H9 (cell line): ENCODE results near the gene A1BG. TPM values are rescaled to one million over a fixed set of nuclear protein-coding genes. Genes with fewer than 3 reads are reported as not detected.
A peak's percentile ranks its signal among the peaks of the same experiment; 100 is the strongest.
"Not testable (repeated sequence)": the region's sequence is repeated elsewhere in the genome, so short reads cannot be mapped to it uniquely, and the experiment has no call there.

Source experiments
- DNase-seq: peaks from one replicate; pipeline ENCODE4 v3.0.0-alpha.2; 2017
- H2AFZ ChIP-seq: one replicate; pipeline ENCODE4 v1.6.1; 2013; ENCODE audit warnings: mild to moderate bottlenecking, low read length, control low read depth, moderate library complexity
- H2AK5ac ChIP-seq: 2 replicates; pipeline ENCODE4 v1.6.1; 2013; ENCODE audit warnings: low read length, control low read depth, mixed read lengths; ENCODE audit not compliant: insufficient read length
- H2BK120ac ChIP-seq: one replicate; pipeline ENCODE4 v1.6.1; 2013; ENCODE audit warnings: low read depth, mild to moderate bottlenecking, low read length, control low read depth, inconsistent platforms; ENCODE audit not compliant: poor library complexity, severe bottlenecking
- H2BK12ac ChIP-seq: 2 replicates; pipeline ENCODE4 v1.6.1; 2013; ENCODE audit warnings: low read length, control low read depth, mixed read lengths, low read depth; ENCODE audit not compliant: insufficient read length
- H2BK15ac ChIP-seq: 2 replicates; pipeline ENCODE4 v1.6.1; 2013; ENCODE audit warnings: low read depth, low read length, control low read depth
- H2BK20ac ChIP-seq: one replicate; pipeline ENCODE4 v1.6.1; 2013; ENCODE audit warnings: low read depth, mild to moderate bottlenecking, low read length, control low read depth, inconsistent platforms; ENCODE audit not compliant: poor library complexity, severe bottlenecking
- H2BK5ac ChIP-seq: 2 replicates; pipeline ENCODE4 v1.6.1; 2013; ENCODE audit warnings: low read length, control low read depth, mixed read lengths; ENCODE audit not compliant: insufficient read length
- H3K14ac ChIP-seq: 2 replicates; pipeline ENCODE4 v1.6.1; 2013; ENCODE audit warnings: low read length, control low read depth; ENCODE audit not compliant: insufficient read depth
- H3K18ac ChIP-seq: 2 replicates; pipeline ENCODE4 v1.6.1; 2013; ENCODE audit warnings: low read depth, mild to moderate bottlenecking, mixed read lengths, low read length, control low read depth; ENCODE audit not compliant: insufficient read length
- H3K23ac ChIP-seq: 2 replicates; pipeline ENCODE4 v1.6.1; 2013; ENCODE audit warnings: low read length, control low read depth, mixed read lengths, low read depth; ENCODE audit not compliant: insufficient read length
- H3K23me2 ChIP-seq: 2 replicates; pipeline ENCODE4 v1.6.1; 2013; ENCODE audit warnings: low read depth, mild to moderate bottlenecking, mixed read lengths, low read length, control low read depth; ENCODE audit not compliant: insufficient read length, poor library complexity, severe bottlenecking
- H3K27ac ChIP-seq: 2 replicates; pipeline ENCODE4 v1.5.1; 2013; ENCODE audit warnings: low read length, control low read depth, mixed read lengths, low read depth; ENCODE audit not compliant: insufficient read length
- H3K27me3 ChIP-seq: 2 replicates; pipeline ENCODE4 v1.6.1; 2013; ENCODE audit warnings: low read length, control low read depth, inconsistent platforms; ENCODE audit not compliant: insufficient read depth
- H3K4ac ChIP-seq: 2 replicates; pipeline ENCODE4 v1.6.1; 2013; ENCODE audit warnings: low read depth, mild to moderate bottlenecking, control low read depth, inconsistent platforms, low read length, moderate library complexity
- H3K4me1 ChIP-seq: 2 replicates; pipeline ENCODE4 v1.6.1; 2013; ENCODE audit warnings: low read length, control low read depth, inconsistent platforms; ENCODE audit not compliant: insufficient read depth
- H3K4me2 ChIP-seq: 2 replicates; pipeline ENCODE4 v1.6.1; 2013; ENCODE audit warnings: low read length, control low read depth, mixed read lengths; ENCODE audit not compliant: insufficient read length, insufficient read depth
- H3K56ac ChIP-seq: 2 replicates; pipeline ENCODE4 v1.6.1; 2013; ENCODE audit warnings: low read depth, mild to moderate bottlenecking, mixed read lengths, low read length, control low read depth; ENCODE audit not compliant: insufficient read length
- H3K79me1 ChIP-seq: 2 replicates; pipeline ENCODE4 v1.6.1; 2013; ENCODE audit warnings: low read depth, mild to moderate bottlenecking, moderate library complexity, low read length, control low read depth, inconsistent platforms; ENCODE audit not compliant: insufficient read depth, poor library complexity, severe bottlenecking
- H3K79me2 ChIP-seq: 2 replicates; pipeline ENCODE4 v1.6.1; 2013; ENCODE audit warnings: low read length, control low read depth, inconsistent platforms; ENCODE audit not compliant: insufficient read depth
- H3K9ac ChIP-seq: 2 replicates; pipeline ENCODE4 v1.6.1; 2013; ENCODE audit warnings: low read length, control low read depth, mixed read lengths; ENCODE audit not compliant: insufficient read length; ENCODE audit errors: extremely low read depth
- H3K9me3 ChIP-seq: one replicate; pipeline ENCODE4 v1.6.1; 2013; ENCODE audit warnings: low read depth, low read length, inconsistent platforms; ENCODE audit not compliant: control insufficient read depth
- H3T11ph ChIP-seq: one replicate; pipeline ENCODE4 v1.6.1; 2013; ENCODE audit warnings: mild to moderate bottlenecking, low read length, control low read depth, inconsistent platforms
- H4K20me1 ChIP-seq: one replicate; pipeline ENCODE4 v1.6.1; 2013; ENCODE audit not compliant: control insufficient read depth, insufficient read length, insufficient read depth
- H4K5ac ChIP-seq: 2 replicates; pipeline ENCODE4 v1.6.1; 2013; ENCODE audit warnings: low read depth, mild to moderate bottlenecking, mixed read lengths, low read length, control low read depth; ENCODE audit not compliant: insufficient read length
- H4K8ac ChIP-seq: replicated peaks from 2 replicates; pipeline ENCODE4 v1.6.1; 2013; ENCODE audit warnings: low read length, control low read depth, mixed read lengths, low read depth; ENCODE audit not compliant: insufficient read length
- H4K91ac ChIP-seq: 2 replicates; pipeline ENCODE4 v1.6.1; 2013; ENCODE audit warnings: low read depth, mild to moderate bottlenecking, moderate library complexity, mixed read lengths, low read length, control low read depth; ENCODE audit not compliant: insufficient read length
- H3K27ac Mint-ChIP-seq, 3 experiments: 2 replicates in 2 of 3; 3 replicates in 1 of 3; pipeline ENCODE4 v1.8.0; 2020 to 2021; ENCODE audit warnings: mixed read lengths in 3 of 3, mild to moderate bottlenecking in 1 of 3, moderate library complexity in 1 of 3
- H3K27me3 Mint-ChIP-seq: 2 replicates; pipeline ENCODE4 v1.8.0; 2021; ENCODE audit warnings: low read depth, mild to moderate bottlenecking, moderate library complexity, mixed read lengths
- H3K36me3 Mint-ChIP-seq, 3 experiments: 2 replicates in 2 of 3; 3 replicates in 1 of 3; pipeline ENCODE4 v1.8.0; 2020 to 2021; ENCODE audit warnings: low read depth in 3 of 3, mixed read lengths in 3 of 3; ENCODE audit not compliant: insufficient read depth in 1 of 3
- H3K4me1 Mint-ChIP-seq, 2 experiments: 2 replicates each; pipeline ENCODE4 v1.8.0; 2020; ENCODE audit warnings: mixed read lengths in 2 of 2
- H3K4me3 Mint-ChIP-seq, 2 experiments: 2 replicates in 1 of 2; 3 replicates in 1 of 2; pipeline ENCODE4 v1.8.0; 2020 to 2021; ENCODE audit warnings: mild to moderate bottlenecking in 2 of 2, mixed read lengths in 2 of 2, moderate library complexity in 1 of 2
- H3K9me3 Mint-ChIP-seq, 2 experiments: 2 replicates in 1 of 2; 3 replicates in 1 of 2; pipeline ENCODE4 v1.8.0; 2020; ENCODE audit warnings: mild to moderate bottlenecking in 2 of 2, mixed read lengths in 2 of 2, moderate library complexity in 1 of 2
- WGBS: extraction: QIAGEN DNeasy Blood & Tissue Kit; methylation state at CpG from one replicate; pipeline ENCODE4 v1.1.7; 2013; ENCODE audit warnings: missing lambda C conversion rate, low lambda C conversion rate, mixed read lengths; ENCODE audit not compliant: insufficient read length; ENCODE audit errors: extremely low coverage; 5-methylcytosine and 5-hydroxymethylcytosine counted together
- total RNA-seq: library from RNA; stranded (reverse); gene quantifications from 2 replicates; pipeline ENCODE4 v1.2.1, GENCODE V29; 2021
- TF ChIP-seq, protein P1 (sequence below): fragments of 200-600 bp; sonication (generic); conservative IDR thresholded peaks from 3 replicates; pipeline ENCODE4 v1.8.0; 2021; ENCODE audit warnings: antibody characterized with exemption, mild to moderate bottlenecking

The A1BG gene
- total RNA-seq, 1 experiment from 2014 or later = 17.4 TPM

DNA sequence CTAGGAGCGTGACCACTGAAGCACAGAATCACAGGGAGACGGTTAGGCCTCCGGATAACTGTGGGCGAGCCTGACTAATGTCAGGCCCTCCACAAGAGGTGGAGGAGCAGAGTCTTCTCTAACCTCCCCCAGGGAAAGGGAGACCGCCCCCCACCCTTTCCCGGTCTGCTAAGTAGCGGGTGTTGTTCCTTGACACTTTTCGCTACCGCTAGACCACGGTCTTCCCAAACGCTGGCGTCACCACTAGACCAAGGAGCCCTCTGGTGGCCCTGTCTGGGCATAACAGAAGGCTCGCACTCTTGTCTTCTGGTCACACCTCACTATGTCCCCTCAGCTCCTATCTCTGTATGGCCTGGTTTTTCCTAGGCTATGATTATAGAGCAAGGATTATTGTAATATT lies 42.6 kb downstream of the A1BG start:
- H2AFZ ChIP-seq, H3K4me1 ChIP-seq, H4K5ac ChIP-seq, H3K4ac ChIP-seq, H2BK15ac ChIP-seq, H3K9me3 ChIP-seq, H4K8ac ChIP-seq, H3K23ac ChIP-seq, H2BK20ac ChIP-seq, H2BK12ac ChIP-seq, H3K27me3 Mint-ChIP-seq, H4K91ac ChIP-seq, H3K27ac ChIP-seq, H3K4me2 ChIP-seq, H3K27ac Mint-ChIP-seq, H3K27me3 ChIP-seq, H3K56ac ChIP-seq, H2BK5ac ChIP-seq, H2BK120ac ChIP-seq, H3K14ac ChIP-seq, H3K79me2 ChIP-seq, H3K4me3 Mint-ChIP-seq, H4K20me1 ChIP-seq, H3K79me1 ChIP-seq, H3T11ph ChIP-seq, H2AK5ac ChIP-seq, H3K9ac ChIP-seq, H3K9me3 Mint-ChIP-seq, H3K23me2 ChIP-seq, H3K18ac ChIP-seq: not testable (repeated sequence)
- peaks cover 38 to 80% (median 60%) of the 10 kb centered on the region in 3 experiments for H3K36me3 Mint-ChIP-seq
- TF ChIP-seq, protein P1, sequence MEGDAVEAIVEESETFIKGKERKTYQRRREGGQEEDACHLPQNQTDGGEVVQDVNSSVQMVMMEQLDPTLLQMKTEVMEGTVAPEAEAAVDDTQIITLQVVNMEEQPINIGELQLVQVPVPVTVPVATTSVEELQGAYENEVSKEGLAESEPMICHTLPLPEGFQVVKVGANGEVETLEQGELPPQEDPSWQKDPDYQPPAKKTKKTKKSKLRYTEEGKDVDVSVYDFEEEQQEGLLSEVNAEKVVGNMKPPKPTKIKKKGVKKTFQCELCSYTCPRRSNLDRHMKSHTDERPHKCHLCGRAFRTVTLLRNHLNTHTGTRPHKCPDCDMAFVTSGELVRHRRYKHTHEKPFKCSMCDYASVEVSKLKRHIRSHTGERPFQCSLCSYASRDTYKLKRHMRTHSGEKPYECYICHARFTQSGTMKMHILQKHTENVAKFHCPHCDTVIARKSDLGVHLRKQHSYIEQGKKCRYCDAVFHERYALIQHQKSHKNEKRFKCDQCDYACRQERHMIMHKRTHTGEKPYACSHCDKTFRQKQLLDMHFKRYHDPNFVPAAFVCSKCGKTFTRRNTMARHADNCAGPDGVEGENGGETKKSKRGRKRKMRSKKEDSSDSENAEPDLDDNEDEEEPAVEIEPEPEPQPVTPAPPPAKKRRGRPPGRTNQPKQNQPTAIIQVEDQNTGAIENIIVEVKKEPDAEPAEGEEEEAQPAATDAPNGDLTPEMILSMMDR = peak; percentile 74
- no CpG with 5 or more reads among the region's 13 CpGs for WGBS
- DNase-seq = peak; percentile 63
- H3K4me1 Mint-ChIP-seq = peaks cover 7 to 12% of the 10 kb centered on the region in 2 experiments
